NOMO-1 treated with dmso at 0.1 percent for 144 hours (cell line): Measurements from ENCODE around the gene PHF21B.

Experiments
- DNase-seq: peaks from one replicate; lab custom pipeline; 2025; ENCODE audit not compliant: unreplicated experiment; lab: John Stamatoyannopoulos, UW

PHF21B gene

DNA sequence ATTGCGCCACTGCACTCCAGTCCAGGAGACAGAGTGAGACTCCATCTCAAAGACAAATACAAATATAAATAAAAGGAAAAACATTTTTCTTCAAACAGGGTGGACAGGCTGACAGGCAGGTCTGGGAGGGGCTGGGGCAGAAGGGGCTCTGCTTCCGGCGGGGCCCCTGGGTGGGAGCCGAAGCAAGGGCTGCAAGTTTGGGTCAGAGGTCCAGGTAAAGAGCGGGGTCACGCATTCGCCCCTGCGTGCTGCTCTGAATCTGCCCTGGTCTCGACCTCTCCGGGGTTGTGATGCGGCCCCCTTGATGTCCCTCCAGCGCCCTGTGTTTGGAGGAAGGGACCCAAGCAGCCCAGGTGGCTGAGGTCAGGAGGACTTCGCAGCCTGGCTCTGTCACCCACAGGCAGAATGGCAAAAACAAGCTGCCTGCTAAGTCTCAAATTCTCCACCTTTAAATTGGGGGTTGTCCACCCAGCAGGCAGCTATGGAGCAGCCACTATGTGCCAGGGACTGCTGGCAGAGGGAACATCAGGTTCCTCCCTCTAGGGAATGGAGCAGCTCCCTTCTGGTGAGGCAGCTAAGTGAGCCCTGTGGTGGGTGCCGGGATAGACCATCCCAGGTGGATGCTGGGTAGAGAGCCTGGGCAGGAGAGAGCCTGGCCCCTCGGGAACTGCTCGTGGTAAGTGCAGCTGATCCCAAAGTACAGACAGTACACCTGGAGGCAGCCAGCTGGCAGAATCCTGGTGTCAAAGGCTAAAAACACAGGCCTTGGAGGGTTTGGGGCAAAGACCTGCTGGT, 10.3 kb upstream of the PHF21B start:
- no peak for DNase-seq

GRCh38 chr22:45014654-45015053, 4.8 kb upstream of the PHF21B start:
- DNase-seq, result no peak

DNA sequence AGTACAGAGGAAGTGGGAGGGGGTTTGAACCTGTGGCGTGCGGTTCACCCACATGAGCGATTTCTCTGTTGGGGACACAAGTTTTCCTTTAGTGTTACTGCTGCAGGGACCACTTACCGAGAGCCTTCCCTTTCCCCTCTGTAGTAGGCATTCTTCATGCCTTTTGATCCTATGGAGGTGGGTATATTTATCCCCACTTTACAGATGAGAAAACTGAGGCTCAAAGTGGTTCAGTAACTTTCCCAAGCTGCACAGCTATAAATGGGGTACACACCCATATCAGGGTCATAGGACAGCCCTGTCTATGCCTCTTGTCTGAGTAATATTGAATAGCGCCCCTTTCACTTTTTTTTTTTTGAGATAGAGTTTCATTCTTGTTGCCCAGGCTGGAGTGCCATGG, 3.3 kb upstream of the PHF21B start:
- DNase-seq, result no peak

GRCh38 chr22:45010532-45010900, 711 bp upstream of the PHF21B start:
- DNase-seq, result no peak

- DNase-seq, result no peak
Observed at GRCh38 chr22:45008751-45009605, 827 bp downstream of the PHF21B start.

DNA sequence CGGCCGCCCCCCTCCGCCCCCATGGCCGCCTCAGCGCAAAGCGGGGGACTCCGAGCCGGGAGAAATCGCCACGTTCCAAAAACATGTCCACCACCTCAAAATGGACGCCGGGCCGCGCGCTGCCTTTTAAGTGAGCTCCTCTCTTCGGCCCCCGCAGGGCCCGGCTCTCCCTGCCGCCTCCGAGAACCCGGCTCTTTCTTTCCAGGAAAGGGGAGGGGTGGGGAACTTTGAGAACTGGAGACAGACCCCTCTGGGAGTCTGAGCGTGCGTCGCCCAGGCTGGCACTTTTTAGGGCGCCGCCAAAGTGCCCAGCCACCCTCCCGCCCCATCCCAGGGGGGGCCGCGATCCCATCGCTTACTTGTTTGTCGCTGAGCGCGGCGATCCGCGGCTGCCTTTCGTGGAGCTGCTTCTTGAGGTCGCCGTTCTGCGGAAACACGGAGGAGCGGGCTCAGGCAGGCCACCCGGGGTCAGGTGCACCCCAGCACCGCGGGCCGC, 1.6 kb downstream of the PHF21B start:
- DNase-seq, result no peak

DNA sequence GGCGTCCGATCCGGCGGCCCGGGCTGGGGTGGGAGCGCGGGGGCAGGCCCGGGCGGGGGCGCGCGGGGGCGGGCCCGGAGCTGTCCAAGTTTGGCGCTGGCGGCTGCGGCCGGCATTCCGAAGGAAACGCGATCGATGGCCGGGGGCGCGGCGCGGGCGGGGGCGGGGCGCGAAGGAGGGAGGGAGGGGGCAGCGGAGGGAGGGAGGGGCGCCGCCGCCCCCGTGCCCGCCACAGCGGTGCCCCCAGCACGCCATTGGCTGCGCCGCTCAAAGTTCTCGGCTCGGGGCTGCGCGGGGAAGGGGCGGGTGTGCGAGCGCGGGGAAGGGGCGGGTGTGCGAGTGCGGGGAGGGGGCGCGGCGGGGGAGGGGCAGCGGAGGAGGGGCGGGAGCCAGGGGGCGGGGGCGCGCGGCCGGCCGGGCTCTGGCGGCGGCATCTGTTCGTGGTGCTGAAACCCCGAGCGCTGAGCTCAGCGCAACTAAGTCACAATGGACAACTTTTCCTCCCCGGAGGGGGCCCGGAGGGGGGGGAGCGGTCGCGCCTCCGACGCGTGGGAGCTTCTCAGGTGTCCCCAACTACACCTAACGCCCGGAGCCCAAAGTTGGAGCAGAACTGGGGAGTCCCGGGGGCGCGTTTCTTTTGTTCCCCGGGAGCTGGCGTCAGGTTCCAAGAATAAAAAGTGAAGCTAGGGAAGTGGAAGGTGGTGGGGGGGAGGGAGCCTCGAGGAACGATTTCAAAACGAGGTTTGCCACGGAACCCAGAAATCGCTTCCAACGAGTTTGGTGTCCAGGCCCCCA, 2.2 kb downstream of the PHF21B start:
- no peak for DNase-seq

DNA sequence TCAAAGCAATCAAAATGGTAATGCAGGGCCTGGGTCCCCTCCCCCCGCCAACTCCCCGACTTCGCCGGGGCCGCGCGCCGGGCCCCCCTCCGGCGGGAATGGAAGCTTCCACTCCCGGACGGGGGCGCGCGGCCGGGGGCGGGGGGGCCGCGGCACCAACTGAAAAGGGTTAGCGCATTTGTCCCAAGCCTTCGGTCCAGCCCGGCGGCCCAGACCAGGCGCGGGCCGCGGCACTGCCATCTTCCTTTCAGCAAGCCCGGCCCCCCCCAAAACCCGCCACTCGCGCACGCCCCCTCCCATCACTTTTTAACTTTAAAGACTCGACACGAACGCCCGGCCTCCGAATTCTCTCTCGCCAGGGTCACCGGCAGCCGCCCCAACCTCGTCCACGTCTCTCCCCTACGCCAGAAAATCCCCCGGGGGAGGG, 2.8 kb downstream of the PHF21B start:
- DNase-seq, result no peak

GRCh38 chr22:45006111-45006963, 3.5 kb downstream of the PHF21B start:
- no peak for DNase-seq

- DNase-seq, result no peak
Observed at GRCh38 chr22:45001653-45002052, 8.2 kb downstream of the PHF21B start.

GRCh38 chr22:45000330-45000729, 9.5 kb downstream of the PHF21B start:
- DNase-seq, result no peak

GRCh38 chr22:44999687-45000086, 10.1 kb downstream of the PHF21B start:
- no peak for DNase-seq

DNA sequence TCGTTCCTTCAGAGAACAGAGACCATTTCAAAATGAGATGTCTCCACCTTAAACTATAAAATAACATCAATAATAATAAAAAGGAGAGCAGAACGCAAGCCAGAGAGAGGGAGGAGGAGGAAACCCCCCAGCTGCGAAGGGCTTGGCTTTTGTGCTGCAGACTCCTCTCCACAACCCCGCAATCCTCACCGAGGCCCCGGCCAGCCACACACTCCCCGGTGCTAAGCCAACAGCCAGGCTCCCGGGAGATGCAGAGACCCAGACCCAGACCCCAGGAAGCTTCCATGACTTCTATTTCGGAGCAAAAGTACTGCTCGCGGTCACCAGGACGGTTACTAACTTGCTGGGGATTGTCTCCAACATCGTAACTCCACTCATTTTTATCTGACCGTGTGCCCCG, 10.6 kb downstream of the PHF21B start:
- no peak for DNase-seq

DNA sequence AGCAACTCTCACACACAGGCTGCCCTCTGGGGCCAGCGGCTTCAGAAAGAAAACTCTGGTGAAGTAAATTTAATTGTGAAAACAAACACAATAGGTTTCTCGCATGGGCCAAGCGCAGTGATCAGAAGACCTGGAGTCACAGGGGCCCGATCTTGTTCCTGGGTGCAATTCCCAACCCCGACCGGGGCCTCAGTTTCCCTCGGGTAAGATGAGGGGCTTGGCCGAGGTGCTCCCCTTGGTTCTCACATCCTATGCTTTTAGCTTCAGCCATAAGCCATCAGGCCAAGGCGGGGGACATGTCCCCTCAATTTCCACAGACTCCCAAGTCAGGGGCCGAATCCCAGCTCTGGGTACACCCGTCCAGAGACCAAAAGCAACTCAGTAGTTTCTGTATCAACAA, 11.5 kb downstream of the PHF21B start:
- no peak for DNase-seq

DNA sequence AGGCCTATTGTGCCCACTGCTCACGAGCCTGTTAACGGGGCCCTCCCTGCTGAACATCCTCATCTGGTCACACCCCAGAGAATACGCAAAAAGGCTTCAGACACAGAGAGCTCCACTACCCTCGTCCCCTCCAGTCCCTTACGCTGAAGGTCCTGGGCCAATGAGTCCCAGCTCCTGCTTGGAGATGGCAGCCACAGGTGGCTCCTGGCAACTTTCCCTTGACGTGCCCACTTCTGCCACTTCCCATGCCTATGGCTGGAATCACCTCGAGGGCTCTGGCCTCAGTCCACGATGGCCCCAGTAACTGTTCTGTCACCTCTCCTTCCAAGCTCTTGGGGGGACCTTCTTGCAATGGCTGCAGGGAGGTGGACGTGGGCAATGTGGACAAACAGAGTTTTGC, 12.7 kb downstream of the PHF21B start:
- DNase-seq, result no peak

DNA sequence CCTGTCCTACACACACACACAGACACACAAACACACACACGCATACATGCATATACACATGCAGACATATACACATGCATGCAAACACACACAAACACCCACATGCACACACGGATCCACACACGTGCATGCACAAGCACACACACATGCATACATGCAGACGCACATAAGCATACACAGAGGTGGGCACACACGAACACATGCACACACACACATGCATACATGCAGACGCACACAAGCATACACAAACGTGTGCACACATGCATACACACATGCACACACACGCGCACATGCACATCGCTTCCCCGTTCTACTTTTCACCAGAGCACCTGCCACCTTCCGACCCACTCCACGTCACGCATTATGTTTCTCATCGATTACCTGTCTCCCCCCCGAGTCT, 13.2 kb downstream of the PHF21B start:
- DNase-seq, result no peak

DNA sequence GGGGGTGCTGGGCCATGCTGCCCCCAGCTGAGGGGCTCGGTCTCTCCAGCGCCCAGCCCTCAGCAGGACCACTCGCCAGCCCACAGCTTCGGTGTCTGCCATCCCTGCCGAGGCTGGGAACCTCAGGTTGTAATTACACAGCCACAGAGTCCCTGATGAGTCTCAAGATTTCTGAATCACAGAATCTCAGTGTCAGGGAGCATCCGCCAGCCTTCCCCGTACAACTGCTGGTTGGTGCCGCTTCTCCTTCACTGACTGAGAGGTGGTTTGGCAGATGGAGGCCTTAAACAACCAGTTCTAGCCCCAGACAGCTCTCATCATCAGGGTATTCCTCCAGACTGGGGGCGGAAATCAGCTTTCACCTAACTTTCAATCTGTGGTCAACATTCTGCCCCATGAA, 13.7 kb downstream of the PHF21B start:
- DNase-seq, result no peak

- DNase-seq, result no peak
Observed at GRCh38 chr22:44995715-44996114, 14.1 kb downstream of the PHF21B start.

GRCh38 chr22:44995105-44995514, 14.7 kb downstream of the PHF21B start:
- DNase-seq, result no peak

DNA sequence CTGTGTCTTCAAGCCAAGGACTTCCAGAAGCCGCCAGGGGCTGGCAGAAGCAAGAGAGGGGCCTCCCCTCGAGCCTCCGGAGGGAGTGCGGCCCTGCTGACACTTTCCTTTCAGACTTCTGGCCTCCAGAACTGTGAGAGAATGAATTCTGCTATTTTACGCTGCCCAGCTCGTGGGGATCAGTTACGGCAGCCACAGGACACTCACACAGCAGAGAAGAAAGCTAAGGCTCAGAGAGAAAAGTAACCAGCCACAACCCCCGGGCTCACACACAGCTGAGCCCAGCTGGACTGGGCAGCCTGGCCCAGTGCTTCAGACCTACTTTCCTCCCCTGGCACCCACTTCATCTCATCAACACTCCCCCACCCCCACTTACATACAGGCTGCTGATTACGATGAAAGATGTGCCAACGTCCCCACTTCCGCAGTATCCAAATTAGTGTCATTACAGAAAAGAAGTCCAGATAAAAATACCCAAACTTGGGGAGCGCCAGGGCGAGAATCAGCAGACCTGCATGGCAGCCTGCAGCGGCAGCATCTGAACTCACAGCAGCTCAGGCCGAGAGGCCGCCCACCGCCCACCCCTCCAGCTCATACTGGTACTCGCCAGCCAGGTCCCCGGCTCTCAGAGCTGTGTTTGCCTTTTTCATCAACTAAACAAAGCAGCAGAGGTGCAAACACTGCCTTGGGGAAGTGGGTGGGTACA, 15.3 kb downstream of the PHF21B start:
- no peak for DNase-seq
